Right lobe of liver (tissue), 6 donors: ENCODE results near the gene DLG2. TPM values are rescaled to one million over a fixed set of nuclear protein-coding genes. Genes with fewer than 3 reads are reported as not detected.

ENCODE experiments used
- ATAC-seq, 4 donors: fragments of 200-7000 bp; cut with Tn5 transposase; one replicate each; pipeline ENCODE4 v1.9.1; 2020; ENCODE audit warnings: mild to moderate bottlenecking in 4 of 4, moderate library complexity in 4 of 4
- DNase-seq, 3 donors: peaks; one replicate each; pipeline ENCODE4 v3.0.0-alpha.2; 2020
- H3K27ac ChIP-seq, 3 donors: fragments of 200-600 bp; one replicate each; pipeline ENCODE4 v1.8.0; 2022
- H3K27me3 ChIP-seq, 2 donors: fragments of 200-600 bp; one replicate each; pipeline ENCODE4 v1.8.0; 2022
- H3K36me3 ChIP-seq, 4 donors: fragments of 200-600 bp; sonication (generic) in 1 of 4; one replicate each; pipeline versions ENCODE4 v1.5.1 to v1.8.0; 2017 to 2022; ENCODE audit warnings: control low read depth in 1 of 4
- H3K4me1 ChIP-seq, 4 donors: fragments of 200-600 bp; sonication (generic) in 1 of 4; one replicate each; pipeline versions ENCODE4 v1.5.1 to v1.8.0; 2017 to 2022; ENCODE audit warnings: control low read depth in 1 of 4
- H3K4me3 ChIP-seq, 3 donors: fragments of 200-600 bp; one replicate each; pipeline ENCODE4 v1.8.0; 2022
- H3K9me3 ChIP-seq, 4 donors: fragments of 200-600 bp; sonication (generic) in 1 of 4; one replicate each; pipeline versions ENCODE4 v1.5.1 to v1.8.0; 2017 to 2022; ENCODE audit warnings: control low read depth in 1 of 4
- POLR2A ChIP-seq: fragments of 450-650 bp; IDR thresholded peaks from one replicate; pipeline ENCODE4 v1.6.1; 2017; ENCODE audit warnings: antibody characterized with exemption, mild to moderate bottlenecking
- WGBS: methylation state at CpG from one replicate; pipeline ENCODE4 v1.1.6; 2018; ENCODE audit warnings: low coverage, low lambda C conversion rate; ENCODE audit not compliant: insufficient coverage; ENCODE audit errors: missing lambda C conversion rate; 5-methylcytosine and 5-hydroxymethylcytosine counted together
- intact Hi-C, 2 donors: fragments of 100-400 bp; cut with DNase I; formaldehyde crosslinking; loops; one replicate each; pipeline versions ENCODE4 v1.11.2 to v1.14.1; 2022
- total RNA-seq, 6 experiments: library from RNA; depleted of rRNA in 2 of 6; stranded (reverse); fragments of >200 nt in 2 of 6; fragmentation: NEBNext Ultra II Directional in 3 of 6; extraction: Animal tissue kit (Norgen Biotek cat#: 25700) in 3 of 6; gene quantifications; one replicate each; pipeline versions ENCODE4 v1.1.0 to v1.2.4, GENCODE V29; 2016 to 2023
- TF ChIP-seq, protein P1 (sequence below), 4 donors: fragments of 200-600 bp in 3 of 4; fragments of 450-650 bp in 1 of 4; IDR thresholded peaks; one replicate each; pipeline versions ENCODE4 v1.5.1 to v1.8.0; 2016 to 2022; ENCODE audit warnings: antibody characterized with exemption in 4 of 4, mild to moderate bottlenecking in 2 of 4
- donor health status: DM: no; HTN: yes; CAD: no.
- donor health status: DM: no; HTN: no; CAD: no.
- donor health status: DM: no; HTN: no; CAD: no.
- donor health status: DM: no; HTN: yes; CAD: no.
- donor health status: DM: no; HTN: yes; CAD: no.

DLG2 gene
- total RNA-seq, 6 experiments from 2014 or later = 1.2 to 6.4 (median 2.5) TPM

DNA sequence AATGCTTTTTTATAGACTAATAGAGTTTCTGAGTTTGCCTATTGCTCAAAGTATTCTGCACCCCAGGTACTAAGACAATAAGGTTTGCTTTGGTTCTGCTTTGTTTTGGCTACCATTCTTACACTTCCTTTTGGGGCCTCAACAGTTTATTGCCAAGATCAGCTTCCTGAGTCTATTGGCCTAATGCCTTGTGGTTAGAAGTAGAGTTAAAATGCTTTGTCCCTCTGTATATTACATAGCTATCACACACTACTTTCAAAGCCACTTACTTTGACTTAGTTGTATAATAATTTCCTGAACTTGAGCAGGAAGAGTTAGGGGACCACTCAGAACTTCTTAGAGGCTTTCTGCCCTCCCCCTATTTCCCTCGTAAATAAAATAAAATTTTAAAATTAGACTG is 96.5 kb downstream of the DLG2 start:
- DNase-seq (no peak), ATAC-seq (no peak)
- Histone ChIP-seq H3K4me1 (no peaks in the 10 kb centered on the region), H3K27me3 (no peaks in the 10 kb centered on the region), H3K4me3 (no peak overlapping the region), H3K27ac (no peak overlapping the region), H3K36me3 (no peaks in the 10 kb centered on the region), H3K9me3 (no peaks in the 10 kb centered on the region)
- intact Hi-C loops = no loop called here
- no peak for TF ChIP-seq POLR2A
- TF ChIP-seq, protein P1, sequence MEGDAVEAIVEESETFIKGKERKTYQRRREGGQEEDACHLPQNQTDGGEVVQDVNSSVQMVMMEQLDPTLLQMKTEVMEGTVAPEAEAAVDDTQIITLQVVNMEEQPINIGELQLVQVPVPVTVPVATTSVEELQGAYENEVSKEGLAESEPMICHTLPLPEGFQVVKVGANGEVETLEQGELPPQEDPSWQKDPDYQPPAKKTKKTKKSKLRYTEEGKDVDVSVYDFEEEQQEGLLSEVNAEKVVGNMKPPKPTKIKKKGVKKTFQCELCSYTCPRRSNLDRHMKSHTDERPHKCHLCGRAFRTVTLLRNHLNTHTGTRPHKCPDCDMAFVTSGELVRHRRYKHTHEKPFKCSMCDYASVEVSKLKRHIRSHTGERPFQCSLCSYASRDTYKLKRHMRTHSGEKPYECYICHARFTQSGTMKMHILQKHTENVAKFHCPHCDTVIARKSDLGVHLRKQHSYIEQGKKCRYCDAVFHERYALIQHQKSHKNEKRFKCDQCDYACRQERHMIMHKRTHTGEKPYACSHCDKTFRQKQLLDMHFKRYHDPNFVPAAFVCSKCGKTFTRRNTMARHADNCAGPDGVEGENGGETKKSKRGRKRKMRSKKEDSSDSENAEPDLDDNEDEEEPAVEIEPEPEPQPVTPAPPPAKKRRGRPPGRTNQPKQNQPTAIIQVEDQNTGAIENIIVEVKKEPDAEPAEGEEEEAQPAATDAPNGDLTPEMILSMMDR (IDR thresholded peaks at IDR 0.05) = no peak
- WGBS = 62% methylated on average over 1 of the region's 1 CpG

DNA sequence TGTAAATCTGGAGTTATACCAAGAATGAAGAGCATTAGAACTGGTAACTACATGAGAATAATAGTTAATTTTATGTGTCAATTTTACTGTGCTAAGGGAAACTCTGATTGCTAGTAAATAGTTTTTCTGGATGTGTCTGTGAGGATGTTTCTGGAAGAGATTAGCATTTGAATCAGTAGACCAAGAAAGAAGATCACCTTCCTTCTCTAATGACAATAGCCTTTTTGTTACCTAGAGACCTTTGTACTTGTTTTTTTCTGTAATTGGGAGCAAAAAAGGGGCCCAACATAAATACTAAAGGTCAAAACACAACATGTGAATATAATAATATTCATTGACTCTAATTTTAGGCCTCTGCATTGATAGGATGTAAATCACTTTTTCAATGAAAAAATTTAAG is 100.6 kb downstream of the DLG2 start:
- no peak overlapping the region for H3K4me3 ChIP-seq
- H3K27me3 ChIP-seq = no peaks in the 10 kb centered on the region
- H3K4me1 ChIP-seq = no peaks in the 10 kb centered on the region
- H3K9me3 ChIP-seq = no peaks in the 10 kb centered on the region
- intact Hi-C loops = no loop called here
- no peaks in the 10 kb centered on the region for H3K36me3 ChIP-seq
- H3K27ac ChIP-seq = no peak overlapping the region
- ATAC-seq (no peak), DNase-seq (no peak)
- no peak for TF ChIP-seq POLR2A
- TF ChIP-seq, protein P1 (IDR thresholded peaks at IDR 0.05) = no peak

DNA sequence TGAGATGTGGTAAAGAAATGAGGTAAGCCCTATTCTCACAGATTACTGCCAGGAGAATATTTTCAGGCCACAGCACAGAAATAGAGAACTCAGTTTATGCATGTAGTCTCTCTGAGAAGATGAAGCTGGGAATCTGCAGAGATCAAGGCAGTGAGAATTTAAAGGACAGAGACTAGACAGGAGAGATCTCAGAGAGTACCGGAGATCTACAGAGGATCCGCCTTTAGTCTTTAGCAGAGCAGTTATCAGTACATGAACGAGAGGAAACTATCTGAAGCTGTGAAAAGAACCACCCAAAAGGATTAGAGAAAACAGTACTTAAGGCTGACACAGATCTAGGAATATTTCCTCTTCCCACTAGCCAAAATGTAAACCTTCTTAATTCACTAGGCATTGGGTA is 101.5 kb downstream of the DLG2 start:
- H3K4me3 ChIP-seq = no peak overlapping the region
- H3K9me3 ChIP-seq = no peaks in the 10 kb centered on the region
- ATAC-seq = no peak
- intact Hi-C loops = no loop called here
- H3K27me3 ChIP-seq = no peaks in the 10 kb centered on the region
- no peak for TF ChIP-seq POLR2A
- TF ChIP-seq, protein P1 (IDR thresholded peaks at IDR 0.05) = no peak
- no peaks in the 10 kb centered on the region for H3K36me3 ChIP-seq
- no peak for DNase-seq
- no peak overlapping the region for H3K27ac ChIP-seq
- WGBS = 55% methylated on average over 3 of the region's 3 CpGs
- no peaks in the 10 kb centered on the region for H3K4me1 ChIP-seq

DNA sequence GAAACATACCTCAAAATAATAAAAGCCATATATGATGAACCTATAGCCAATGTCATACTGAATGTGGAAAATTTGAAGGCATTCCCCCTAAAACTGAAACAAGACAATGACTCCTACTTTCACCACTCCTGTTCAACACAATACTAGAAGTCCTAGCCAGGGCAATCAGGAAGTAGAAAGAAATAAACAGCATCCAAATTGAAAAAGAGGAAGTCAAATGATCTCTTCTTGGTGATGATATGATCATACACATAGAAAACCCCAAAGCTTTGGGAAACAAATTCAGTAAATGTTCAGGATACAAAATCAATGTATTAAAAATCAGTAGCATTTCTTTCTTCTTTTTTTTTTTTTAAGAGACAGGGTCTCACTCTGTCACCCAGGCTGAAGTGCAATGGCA is 109.9 kb downstream of the DLG2 start:
- intact Hi-C loops = no loop called here
- Histone ChIP-seq H3K36me3 (no peaks in the 10 kb centered on the region), H3K9me3 (no peaks in the 10 kb centered on the region), H3K4me3 (no peak overlapping the region), H3K27ac (no peak overlapping the region), H3K4me1 (no peaks in the 10 kb centered on the region), H3K27me3 (no peaks in the 10 kb centered on the region)
- DNase-seq (no peak), ATAC-seq (no peak)
- TF ChIP-seq, protein P1 (IDR thresholded peaks at IDR 0.05) = no peak
- no peak for TF ChIP-seq POLR2A

DNA sequence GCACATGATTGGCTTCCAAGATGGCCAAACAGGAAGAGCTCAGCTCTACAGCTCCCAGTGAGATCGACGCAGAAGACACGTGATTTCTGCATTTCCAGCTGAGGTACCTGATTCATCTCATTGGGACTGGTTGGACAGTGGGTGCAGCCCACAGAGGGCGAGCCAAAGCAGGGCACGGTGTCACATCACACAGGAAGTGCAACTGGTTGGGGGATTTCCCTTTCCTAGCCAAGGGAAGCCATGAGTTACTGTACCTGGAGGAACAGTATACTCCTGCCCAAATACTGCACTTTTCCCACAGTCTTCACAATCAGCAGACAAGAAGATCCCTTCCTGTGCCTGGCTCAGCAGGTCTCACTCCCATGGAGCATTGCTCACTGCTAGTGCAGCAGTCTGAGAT is 131.2 kb downstream of the DLG2 start:
- H3K27me3 ChIP-seq = no peaks in the 10 kb centered on the region
- DNase-seq (no peak), ATAC-seq (no peak)
- no peaks in the 10 kb centered on the region for H3K4me1 ChIP-seq
- 77% methylated on average over 4 of the region's 5 CpGs for WGBS
- H3K9me3 ChIP-seq = no peaks in the 10 kb centered on the region
- no peak for TF ChIP-seq POLR2A
- TF ChIP-seq, protein P1 (IDR thresholded peaks at IDR 0.05) = no peak
- no peaks in the 10 kb centered on the region for H3K36me3 ChIP-seq
- H3K4me3 ChIP-seq = no peak overlapping the region
- intact Hi-C loops = no loop called here
- H3K27ac ChIP-seq = no peak overlapping the region
